Stimulated activated CD8-positive, alpha-beta memory T cell treated with anti-CD3 and anti-CD28 coated beads, Interleukin-12 subunit alpha, Interleukin-12 subunit beta, amount 100 ng/mL, for 4 hours (primary cell): Measurements from ENCODE around the gene ETS1.

Experiments
- DNase-seq: peaks from one replicate; pipeline ENCODE4 v3.0.0-alpha.2; 2020; ENCODE audit warnings: low read depth

ETS1 gene

GRCh38 chr11:128535468-128536457 is 51.6 kb downstream of the ETS1 start:
- DNase-seq, result no peak

DNA sequence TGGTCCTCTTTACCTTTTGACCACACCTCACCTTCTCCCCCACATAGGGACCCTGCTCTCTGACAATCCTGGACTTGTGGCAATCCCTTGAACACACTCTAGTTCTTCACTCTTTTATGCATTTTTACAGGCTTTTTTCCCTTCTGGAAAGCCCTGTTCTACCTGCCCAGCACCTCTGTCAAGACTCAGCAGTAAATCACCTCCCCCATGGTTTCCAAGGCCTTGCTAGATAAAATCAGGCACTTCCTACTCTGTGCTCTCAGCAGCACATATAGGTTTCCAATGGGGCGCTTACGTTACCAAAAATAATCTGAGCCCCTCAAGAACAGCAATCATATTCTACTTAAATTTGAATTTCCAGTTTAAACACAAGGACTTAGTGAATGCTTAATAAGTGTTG is 53.9 kb downstream of the ETS1 start:
- DNase-seq, result no peak

- DNase-seq, result no peak
These were observed 54.7 kb downstream of the ETS1 start for GRCh38 chr11:128532572-128533091.

DNA sequence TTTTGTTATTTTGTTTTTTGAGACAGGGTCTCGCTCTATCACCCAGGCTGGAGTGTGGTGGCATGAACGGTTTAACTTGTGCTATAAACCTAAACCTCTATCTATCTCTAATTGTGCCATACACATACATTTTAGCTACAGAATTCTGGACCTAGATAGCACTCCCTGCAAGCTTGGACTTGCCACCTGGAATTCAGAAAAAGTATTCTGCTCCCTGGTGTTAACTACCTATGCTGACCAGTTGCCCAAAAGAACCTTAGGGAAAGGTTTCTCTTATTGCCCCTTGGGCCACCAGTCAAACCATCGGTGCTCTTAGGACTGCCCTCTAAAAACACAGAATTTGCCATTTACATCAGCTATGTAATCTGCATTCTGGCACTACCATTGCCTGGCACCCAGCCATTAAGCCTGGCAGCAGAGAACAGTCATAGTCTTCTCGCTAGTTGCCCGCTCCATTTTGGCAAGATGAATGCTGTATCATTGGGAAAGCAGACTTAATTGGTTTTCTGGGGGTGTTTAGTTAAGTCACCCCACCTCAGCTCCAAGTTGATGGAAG is 55.3 kb downstream of the ETS1 start:
- no peak for DNase-seq

DNA sequence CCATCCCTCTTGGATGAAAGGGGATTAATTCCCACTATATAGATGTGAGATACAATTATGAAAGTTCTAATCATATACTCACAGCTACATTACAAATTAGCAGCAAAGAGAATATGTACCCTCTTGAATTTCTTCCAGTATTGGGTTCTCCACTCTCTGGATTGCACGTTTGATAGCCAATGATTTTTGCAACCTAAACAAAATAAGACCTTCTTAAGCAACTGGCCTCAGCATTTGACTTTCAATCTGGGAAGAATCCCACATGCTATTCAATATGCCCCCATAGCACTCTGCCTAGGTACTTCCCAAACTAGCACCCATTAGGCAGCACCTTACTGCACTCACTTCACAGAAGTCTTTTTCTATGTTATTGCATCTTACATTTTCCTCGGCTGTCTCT is 55.8 kb downstream of the ETS1 start:
- DNase-seq, result no peak

GRCh38 chr11:128530118-128531074 is 57.0 kb downstream of the ETS1 start:
- no peak for DNase-seq

DNA sequence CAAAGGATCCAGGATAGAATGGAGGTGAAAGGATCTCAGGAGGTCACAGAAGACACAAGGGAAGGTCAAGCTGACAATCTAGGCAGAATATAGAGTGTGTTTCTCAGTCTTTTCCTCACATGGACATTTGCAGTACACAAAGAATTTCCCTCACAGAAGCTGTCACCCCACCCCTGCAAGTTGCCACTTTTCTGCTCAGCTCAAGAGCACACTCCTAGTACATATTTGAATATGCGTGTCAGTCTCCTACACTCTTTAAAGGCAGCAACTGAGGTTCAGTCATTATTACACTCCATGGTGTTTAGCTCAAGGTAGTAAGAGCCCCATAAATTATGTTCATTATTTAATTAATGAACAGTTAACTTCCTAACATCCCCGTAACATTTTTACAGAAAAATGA is 59.1 kb downstream of the ETS1 start:
- no peak for DNase-seq

DNA sequence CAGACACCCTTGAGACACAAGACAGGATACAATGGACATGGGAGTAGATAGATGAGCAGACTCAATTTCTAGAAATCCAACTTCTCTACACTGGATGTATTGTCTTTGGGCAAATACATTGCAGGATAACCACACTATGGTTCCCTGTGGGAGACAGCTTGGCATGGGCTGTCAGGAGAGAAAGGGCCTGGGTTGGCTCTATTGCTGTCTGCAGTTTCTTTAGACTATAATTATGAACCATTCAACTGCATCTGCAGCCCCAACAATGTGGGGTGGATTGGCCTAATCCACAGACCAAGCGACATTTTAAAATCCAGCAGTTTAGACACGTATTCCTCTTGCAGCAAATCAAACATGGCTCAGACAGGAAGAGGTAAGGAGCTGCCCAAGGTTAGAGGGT is 60.3 kb downstream of the ETS1 start:
- DNase-seq, result no peak

DNA sequence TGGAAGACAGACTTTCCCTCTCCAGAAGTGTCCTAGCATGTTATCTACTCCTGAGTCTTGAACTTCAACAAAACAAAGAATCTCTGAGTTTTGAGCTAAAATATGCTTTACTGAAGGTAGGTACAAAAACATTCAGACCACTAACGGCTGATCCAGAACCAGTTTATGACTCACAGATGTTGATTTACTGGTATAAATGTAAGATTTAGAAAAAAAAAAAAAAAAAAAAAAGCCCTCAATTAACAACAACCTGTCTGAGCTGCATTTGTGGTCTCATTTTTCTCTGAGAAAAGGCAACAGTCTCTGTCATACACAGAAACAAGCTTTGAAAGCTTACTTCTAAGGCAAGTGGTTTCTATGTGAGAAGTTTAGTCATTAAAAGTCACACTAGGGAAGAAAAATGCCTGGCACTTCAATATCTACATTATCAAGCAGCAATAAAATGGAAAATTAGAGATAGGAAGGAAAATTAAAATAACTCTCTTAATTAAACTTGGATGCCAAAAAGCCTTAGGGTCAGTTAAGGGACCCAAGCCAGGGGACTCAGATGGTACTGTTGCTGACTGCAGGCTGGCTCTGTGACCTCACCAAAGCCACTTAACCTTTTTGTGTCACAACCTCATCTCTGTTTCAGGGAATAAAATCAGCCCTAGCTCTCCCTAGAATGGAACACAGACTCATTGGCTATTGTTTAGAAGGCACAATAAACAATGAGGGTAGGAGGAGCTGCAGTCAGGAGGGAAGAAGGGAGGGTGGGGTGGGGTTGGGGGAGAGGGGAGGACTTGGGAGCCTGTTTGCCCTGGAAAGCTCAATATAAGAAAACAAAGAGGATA is 61.7 kb downstream of the ETS1 start:
- DNase-seq, result no peak

DNA sequence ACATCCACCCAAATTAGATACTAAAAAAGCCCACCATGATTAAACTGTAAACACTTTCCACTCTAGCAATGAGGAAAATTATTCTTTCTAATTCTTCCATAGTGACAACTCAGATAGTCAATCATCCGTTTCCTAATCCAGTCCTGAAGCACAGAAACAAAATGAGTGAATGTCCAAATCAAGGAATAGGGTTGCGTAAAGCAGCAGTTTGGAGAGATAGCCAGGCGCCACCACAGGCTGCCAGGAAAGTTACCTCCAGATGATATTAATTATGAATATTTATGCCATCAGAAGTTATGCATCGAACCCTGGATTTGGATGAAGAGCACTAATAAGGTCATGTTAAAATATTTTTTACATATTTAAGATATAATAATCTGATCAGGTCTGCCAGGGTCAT is 63.2 kb downstream of the ETS1 start:
- no peak for DNase-seq

- no peak for DNase-seq
These were observed 63.7 kb downstream of the ETS1 start for GRCh38 chr11:128523641-128524040.

DNA sequence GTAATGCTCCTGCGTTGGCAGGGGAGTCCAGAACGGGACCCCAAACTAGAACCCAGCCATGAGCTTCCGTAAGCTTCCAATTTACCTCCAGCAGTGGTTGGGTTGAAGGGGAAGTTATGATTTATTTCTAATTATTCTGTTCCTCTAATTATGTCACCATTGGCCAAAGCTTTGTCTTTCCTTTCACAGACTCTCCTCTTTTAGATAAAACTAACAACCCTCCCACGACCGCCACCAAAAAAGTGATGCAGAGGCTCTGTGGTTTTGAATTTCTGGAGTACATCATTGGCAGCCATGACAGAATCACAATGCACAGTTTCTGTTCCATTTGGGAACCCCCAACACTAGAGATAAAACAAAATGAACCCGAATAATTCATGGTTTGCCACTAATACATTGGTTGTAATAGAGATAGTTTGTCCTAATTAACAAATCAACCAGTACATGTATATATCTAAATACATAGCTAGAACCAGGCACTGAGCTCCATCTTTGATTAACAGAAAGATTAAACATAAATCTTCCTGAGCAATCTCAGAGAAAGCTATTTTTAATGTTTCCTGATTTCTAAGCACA is 64.3 kb downstream of the ETS1 start:
- no peak for DNase-seq

- peak; percentile 84 for DNase-seq
These were observed 65.1 kb downstream of the ETS1 start for GRCh38 chr11:128522055-128522942.

- DNase-seq, result no peak
These were observed 65.7 kb downstream of the ETS1 start for GRCh38 chr11:128521682-128522054.

- DNase-seq, result no peak
These were observed 66.3 kb downstream of the ETS1 start for GRCh38 chr11:128520888-128521681.

- no peak for DNase-seq
These were observed 67.0 kb downstream of the ETS1 start for GRCh38 chr11:128520206-128520887.

- no peak for DNase-seq
These were observed 68.0 kb downstream of the ETS1 start for GRCh38 chr11:128519338-128519737.

- DNase-seq, result no peak
These were observed 68.7 kb downstream of the ETS1 start for GRCh38 chr11:128518493-128519207.
